ENCODE data around the gene DOCK9.
"Not testable (repeated sequence)": the region's sequence is repeated elsewhere in the genome, so short reads cannot be mapped to it uniquely, and the experiment has no call there.

DOCK9 gene

DNA sequence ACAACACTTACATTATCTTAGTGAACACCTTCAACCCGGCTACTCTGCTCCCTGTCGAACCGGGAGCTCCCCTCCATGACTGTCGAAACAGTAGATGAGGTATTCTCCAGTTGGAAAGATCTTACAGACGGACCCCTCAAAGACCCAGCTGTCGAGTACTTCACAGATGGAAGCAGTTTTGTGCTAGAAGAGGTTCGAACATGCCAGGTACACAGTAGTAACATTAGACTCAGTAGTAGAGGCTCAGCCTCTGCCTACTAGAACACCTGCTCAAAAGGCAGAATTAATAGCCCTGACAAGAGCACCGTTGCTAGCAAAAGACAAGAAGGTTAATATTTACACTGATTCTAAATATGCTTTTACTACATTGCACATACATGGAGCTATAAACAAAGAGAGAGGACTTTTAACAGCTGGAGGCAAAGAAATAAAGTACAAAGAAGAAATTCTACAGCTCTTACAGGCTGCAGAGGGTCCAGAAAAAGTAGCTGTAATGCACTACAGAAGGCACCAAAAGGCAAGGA, 211.8 kb downstream of the DOCK9 start:
- no peak for DNase-seq

DNA sequence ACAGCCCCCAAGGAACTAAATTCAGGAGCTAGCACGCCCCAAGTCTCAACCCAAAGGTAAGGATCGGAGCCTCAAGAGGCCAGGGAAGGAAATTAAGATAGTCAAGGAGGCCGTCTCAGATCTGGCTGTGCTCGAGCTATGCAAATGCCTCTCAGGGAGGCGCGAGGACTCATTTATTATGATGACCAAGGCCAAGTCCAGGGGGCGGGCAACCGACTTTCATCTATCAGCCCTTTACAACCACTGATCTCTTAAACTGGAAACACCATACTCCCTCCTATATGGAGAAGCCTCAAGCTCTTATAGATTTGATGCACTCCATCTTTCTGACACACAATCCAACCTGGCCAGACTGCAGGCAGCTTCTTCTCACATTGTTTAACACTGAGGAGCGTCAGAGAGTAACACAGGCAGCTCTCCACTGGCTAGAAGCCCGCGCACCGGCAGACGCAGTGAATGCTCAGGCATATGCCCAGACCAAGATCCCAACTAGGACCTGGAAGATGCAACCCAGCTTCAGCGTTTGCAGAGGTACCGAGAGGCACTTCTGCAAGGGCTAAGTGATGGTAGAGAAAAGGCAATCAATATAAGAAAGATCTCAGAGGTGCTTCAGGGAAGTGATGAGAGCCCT, 215.8 kb downstream of the DOCK9 start:
- no peak for DNase-seq

DNA sequence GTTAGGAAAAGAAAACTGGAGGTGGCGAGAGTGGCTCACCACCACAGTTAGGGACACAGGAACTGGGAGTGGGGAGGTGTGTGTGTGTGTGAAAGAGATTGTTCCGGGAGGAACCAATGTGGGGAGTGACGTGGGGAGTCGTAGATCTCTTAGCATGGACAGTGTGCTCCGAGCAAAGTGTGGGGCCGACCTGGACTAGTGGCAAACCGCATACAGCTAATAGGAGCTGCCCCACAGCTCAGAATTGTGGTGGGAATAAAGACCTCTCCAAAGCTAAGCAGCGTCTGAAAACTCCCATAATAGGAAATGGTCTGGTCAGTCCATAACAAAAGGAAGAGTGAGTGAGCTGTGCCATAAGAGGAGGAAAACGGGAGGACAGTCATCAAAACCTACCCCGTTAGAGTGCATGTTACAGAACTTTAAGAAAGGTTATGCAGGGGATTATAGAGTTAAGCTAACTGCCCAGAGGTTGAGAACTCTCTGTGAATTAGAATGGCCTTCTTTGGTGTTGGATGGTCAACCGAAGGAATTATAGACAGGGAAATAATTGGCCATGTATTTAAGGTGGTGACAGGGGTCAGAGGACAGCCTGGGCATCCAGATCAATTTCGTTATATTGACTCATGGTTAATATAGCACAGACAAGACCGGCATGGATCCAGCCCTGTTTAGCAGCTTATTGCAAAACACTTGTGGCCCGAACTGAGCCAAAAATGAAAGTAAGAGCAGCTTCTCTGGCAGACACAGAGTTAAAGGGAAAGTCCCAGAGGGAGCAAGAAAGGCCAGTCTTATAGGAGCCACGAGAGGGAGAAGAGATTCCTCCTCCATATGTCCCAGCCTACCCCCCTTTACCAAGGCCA, 216.5 kb downstream of the DOCK9 start:
- no peak for DNase-seq

DNA sequence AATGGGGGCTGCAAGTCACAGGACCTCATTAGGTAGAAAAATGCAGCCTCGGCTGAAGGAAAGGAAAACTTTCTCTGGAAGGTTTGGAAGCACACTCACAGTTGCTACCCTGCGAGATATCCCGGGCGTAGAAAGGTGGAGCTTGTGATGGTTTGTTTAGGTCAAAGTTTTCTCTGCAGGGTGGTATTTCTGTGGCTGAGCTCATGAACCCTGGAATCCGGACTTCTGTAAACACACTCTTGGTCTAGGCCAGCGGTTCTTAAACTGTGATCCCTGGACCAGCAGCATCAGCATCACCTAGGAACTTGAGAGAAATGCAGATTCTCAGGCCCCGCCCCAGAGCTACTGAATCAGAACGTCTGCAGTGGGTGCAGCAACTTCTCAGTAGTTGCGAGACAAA, 222.1 kb downstream of the DOCK9 start:
- DNase-seq, result no peak

DNA sequence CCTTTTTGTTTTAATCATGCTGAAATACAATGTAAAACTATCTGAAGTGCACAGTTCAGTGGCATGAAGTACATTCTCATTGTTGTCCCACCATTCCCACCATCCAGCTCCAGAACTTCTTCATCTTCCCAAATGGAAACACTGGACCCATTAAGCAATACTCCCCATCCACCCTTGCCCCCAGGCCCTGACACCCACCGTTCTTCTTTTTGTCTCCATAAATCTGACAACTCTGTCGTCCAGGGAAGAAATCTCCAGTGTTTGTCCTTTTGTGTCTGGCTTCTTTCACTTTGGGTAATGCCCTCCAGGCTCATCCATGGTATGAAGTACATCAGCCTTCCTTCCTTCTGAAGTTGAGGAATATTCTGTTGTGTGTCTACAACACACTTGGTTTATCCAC, 222.7 kb downstream of the DOCK9 start:
- no peak for DNase-seq

DNA sequence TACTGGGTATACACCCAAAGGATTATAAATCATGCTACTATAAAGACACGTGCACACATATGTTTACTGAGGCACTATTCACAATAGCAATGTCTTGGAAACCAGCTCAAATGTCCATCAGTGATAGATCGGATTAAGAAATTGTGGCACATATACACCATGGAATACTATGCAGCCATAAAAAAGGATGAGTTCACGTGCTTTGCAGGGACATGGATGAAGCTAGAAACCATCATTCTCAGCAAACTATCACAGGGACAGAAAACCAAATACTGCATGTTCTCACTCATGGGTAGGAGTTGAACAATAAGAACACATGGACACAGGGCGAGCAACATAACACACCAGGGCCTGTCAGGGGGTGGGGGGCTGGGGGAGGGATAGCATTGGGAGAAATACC, 223.4 kb downstream of the DOCK9 start:
- not testable (repeated sequence) for DNase-seq

DNA sequence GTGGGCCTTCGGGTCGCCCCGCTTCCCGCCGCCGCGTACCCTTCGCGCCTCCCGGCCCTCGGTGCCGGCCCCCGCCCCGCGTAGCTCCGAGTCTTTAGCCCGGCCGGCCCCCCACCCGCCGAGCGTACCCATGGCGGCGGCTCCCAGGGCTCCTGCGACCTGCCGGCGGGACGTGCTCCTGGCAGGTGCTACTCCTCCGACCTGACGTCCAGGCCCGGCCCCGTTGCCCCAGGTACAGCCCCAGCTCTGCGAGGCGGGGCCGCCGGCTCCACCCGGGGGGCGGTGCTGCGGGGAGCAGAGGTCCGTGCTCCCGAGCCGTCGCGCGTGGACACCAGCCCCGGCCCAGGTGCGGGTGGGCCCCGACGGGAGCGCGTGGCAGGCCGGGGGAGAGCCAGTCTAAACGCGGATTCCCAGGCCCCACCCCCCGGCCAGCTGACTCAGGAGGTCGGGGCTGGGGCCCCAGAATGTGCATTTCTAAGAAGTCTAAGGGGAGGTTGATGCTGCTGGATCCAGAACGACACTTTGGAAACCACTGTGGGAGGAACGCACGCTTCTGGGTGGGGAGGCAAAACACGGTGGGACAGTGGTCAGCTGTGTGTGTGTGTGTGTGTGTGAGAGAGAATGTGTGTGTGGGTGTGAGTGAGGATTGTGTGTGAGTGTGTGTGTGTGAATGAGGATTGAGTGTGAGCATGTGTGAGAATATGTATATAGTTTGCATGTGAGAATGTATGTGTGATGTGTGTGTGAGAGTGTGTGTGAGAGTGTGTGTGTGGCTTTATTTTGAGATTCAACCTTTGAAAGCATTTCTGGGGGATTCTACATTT, 225.2 kb downstream of the DOCK9 start, which contains the start of gene SLC15A1:
SLC15A1 (minus strand) TSS at position 206 of the 824 bp plus-strand sequence; CDS start at position 132, 74 bp downstream.
- DNase-seq, result no peak

DNA sequence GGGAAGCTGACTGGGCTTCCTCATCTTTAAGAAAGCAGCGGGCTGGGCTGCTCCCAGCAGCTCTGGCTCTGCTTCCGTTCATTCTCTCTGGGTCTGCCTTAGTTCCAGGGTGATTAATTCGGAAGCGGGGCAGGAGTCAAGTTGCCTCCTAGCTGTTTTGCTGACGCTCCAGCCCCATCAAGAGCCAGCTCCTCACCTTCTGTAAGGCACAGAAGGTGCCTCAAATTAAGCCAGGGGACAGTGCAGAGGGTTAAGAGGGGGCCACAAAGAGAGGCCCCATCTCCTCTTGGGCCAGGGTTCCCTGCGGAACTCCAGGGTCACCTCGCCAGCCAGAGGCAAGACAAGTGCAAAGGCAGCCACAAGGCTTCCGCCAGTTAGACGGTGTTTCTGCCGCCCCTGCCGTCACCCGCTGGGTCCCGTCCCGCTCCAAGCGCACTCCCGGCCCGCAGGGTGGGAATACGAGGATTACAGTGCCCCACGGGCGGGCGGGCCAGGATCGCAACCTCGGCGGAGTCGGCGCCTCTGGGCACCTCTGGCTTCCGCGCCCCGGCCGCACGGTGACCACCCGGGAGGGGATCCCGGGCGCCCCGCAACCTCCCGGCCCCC, 225.9 kb downstream of the DOCK9 start:
- DNase-seq, result no peak

DNA sequence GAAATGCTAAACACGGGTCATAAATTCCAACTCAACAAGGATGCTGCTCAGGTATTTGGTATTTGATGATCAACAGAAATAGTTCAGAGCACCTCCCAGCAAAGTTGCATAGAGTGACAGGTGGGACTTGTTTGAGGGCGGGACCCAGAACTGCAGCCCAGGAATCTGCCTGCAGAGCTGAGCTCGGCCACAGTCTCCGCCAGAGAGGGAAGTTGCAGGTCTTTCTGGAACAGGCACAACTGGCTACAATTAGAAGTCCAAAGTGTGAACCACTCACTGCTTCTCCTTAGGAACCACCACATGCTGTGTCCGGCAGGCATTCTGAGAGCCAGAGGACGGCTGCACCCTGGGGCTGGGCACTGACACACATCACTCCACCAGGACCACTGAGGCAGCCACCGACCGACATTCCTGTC, 226.5 kb downstream of the DOCK9 start:
- no peak for DNase-seq

DNA sequence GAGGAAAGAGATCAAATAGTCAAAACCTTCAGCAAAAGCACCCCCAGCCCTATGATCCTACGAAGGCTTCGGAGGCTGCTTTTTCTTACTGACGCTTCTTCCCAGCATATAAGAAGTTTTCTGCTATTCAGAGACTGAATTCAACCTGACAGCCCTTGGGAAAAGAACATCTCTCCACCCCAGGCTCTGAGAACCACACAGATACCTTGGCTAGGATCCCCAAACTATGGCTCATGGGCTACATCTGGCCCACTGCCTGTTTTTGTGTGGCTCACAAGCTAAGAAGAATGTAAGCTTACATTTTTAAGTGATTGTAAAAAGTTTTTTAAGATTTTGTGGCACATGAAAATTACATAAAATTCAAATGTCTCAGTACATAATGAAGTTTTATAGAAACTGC, 228.4 kb downstream of the DOCK9 start:
- DNase-seq, result no peak

DNA sequence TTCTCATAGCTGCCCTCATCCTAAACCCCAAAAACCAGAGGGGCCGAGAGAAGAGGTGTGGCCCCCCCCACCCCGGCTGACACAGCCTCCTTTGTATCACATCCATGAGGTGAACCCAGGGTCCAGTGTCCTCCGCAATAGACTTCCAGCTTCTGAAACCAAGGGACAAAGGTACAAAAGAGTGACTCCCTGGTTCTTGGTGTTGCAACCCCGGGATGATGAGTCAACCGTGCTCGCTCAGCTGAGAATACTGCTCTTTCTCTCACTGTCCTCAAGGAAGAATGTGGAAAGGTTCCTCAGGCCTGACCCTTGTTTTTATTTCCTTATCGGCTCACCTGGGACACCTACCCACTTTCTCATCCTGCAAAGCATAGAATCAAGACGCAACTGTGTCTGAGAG, 230.9 kb downstream of the DOCK9 start:
- no peak for DNase-seq

Data from CD4-positive, alpha-beta T cell treated with Interleukin-15 for 1 hour (primary cell).